Measurements from ENCODE around the gene BMPR1B. TPM values are rescaled to one million over a fixed set of nuclear protein-coding genes. Genes with fewer than 3 reads are reported as not detected.

Gene BMPR1B
- total RNA-seq, 2 experiments from 2014 or later, result not detected

DNA sequence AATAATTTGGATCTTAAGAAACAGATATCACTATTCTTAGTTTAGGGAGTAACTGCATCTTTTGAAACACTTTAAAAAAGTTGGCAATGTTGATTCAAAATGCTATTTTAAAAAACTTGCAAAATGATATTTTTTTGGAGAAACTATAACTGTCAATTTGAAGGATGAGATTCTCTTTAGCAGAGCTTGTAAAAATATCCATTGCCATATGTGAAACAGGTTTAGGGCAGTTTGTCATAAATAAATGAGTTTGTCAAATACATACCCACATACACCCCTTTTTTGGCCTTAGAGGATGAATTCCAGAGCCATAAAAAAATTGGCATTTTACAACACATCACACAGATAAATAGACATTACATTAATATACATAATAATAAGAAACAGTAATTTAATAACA lies 174.6 kb downstream of the BMPR1B start:
- no peaks in the 10 kb centered on the region for H3K4me1 Mint-ChIP-seq
- no peak overlapping the region for H3K4me3 Mint-ChIP-seq
- H3K36me3 Mint-ChIP-seq, result no peaks in the 10 kb centered on the region
- DNase-seq, result no peak
- H3K9me3 Mint-ChIP-seq, result no peaks in the 10 kb centered on the region
- H3K27me3 Mint-ChIP-seq, result peaks cover 5% of the 10 kb centered on the region
- no peak overlapping the region for H3K27ac Mint-ChIP-seq

DNA sequence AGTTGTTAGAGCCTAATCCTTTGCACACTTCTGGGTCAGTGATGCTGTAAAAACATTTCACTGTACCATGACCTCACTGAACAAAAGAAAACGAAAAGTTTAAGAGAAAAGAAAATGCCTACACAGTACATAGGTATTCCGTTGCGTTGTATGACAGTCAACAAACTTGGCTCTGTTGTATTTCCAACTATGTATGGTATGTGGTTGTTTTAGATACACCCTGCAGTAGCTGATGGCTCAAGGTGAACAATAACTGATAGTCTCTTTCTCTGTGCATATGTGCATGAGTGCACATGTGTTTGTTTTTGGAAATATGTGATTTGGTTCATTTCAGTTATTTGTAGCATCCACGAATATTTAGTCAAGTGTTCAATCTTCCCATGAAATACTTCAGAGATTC lies 176.0 kb downstream of the BMPR1B start:
- no peaks in the 10 kb centered on the region for H3K4me1 Mint-ChIP-seq
- no peaks in the 10 kb centered on the region for H3K9me3 Mint-ChIP-seq
- H3K4me3 Mint-ChIP-seq, result no peak overlapping the region
- no peak overlapping the region for H3K27ac Mint-ChIP-seq
- no peaks in the 10 kb centered on the region for H3K36me3 Mint-ChIP-seq
- H3K27me3 Mint-ChIP-seq, result peaks cover 5% of the 10 kb centered on the region
- DNase-seq, result no peak

DNA sequence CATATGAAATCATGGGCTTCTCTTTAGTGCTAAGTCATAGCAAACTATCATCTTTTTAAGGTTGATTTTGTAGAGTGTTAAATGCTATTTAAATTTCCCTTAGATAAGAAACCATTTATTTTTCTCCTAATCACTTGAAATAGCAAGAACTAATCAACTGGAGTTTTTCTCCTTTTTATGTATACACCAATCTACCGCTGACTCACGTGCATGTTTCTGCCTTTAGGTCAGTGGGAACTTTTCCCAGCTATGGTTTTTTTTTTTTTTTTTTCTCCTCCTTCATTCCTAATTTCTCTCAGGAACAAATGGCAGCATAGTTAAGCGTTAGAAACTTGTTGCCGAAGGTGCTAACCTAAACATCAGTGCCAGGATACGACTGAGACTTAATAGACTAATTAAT lies 176.4 kb downstream of the BMPR1B start:
- H3K27me3 Mint-ChIP-seq, result peaks cover 5% of the 10 kb centered on the region
- H3K36me3 Mint-ChIP-seq, result no peaks in the 10 kb centered on the region

DNA sequence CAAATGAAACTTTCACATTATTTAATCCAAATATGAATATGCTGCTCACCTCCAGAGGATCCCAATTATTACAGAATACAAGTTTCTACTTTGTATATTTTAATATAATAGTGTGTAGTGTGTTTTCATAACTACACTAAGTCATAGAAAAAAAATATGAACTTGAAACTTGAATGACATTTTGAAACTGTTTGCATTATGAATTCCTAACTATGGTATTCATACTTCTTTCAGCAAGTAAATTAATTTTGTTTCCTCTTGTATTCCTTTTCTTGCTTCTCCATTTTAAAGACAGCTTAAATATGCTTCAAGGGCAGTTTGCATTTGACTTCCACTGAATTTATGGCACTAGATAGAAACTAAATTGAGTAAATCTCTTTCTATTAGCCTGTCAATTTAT lies 177.1 kb downstream of the BMPR1B start:
- H3K4me3 Mint-ChIP-seq, result no peak overlapping the region
- H3K4me1 Mint-ChIP-seq, result no peaks in the 10 kb centered on the region
- DNase-seq, result no peak
- no peaks in the 10 kb centered on the region for H3K36me3 Mint-ChIP-seq
- H3K27me3 Mint-ChIP-seq, result peaks cover 5% of the 10 kb centered on the region
- no peaks in the 10 kb centered on the region for H3K9me3 Mint-ChIP-seq
- no peak overlapping the region for H3K27ac Mint-ChIP-seq

More for the DNA sequence above, 176.4 kb downstream of the BMPR1B start:
- no peaks in the 10 kb centered on the region for H3K9me3 Mint-ChIP-seq
- DNase-seq, result no peak
- H3K27ac Mint-ChIP-seq, result no peak overlapping the region
- no peaks in the 10 kb centered on the region for H3K4me1 Mint-ChIP-seq
- no peak overlapping the region for H3K4me3 Mint-ChIP-seq

DNA sequence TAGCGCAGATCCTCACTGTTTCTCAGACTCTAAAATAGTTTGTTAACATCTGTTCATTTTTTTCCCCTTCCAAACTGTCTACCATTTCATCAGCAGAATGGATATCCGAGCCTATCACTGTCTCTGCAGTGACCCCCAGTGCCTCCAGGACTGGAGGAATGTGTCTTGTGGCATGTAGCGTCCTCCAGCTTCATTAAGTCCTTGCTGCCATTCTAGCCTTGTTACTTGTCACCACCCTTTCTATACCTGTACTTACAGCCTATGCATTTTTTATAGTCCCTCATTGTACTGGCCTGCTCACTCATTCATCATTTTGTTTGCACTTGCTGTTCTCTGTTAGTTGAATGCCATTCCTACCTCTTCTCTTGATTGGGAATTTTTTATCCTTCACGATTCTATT lies 179.1 kb downstream of the BMPR1B start:
- Mint-ChIP-seq H3K4me1 (no peaks in the 10 kb centered on the region), H3K36me3 (no peaks in the 10 kb centered on the region), H3K27ac (no peak overlapping the region), H3K27me3 (peaks cover 5% of the 10 kb centered on the region), H3K9me3 (no peaks in the 10 kb centered on the region), H3K4me3 (no peak overlapping the region)
- no peak for DNase-seq

DNA sequence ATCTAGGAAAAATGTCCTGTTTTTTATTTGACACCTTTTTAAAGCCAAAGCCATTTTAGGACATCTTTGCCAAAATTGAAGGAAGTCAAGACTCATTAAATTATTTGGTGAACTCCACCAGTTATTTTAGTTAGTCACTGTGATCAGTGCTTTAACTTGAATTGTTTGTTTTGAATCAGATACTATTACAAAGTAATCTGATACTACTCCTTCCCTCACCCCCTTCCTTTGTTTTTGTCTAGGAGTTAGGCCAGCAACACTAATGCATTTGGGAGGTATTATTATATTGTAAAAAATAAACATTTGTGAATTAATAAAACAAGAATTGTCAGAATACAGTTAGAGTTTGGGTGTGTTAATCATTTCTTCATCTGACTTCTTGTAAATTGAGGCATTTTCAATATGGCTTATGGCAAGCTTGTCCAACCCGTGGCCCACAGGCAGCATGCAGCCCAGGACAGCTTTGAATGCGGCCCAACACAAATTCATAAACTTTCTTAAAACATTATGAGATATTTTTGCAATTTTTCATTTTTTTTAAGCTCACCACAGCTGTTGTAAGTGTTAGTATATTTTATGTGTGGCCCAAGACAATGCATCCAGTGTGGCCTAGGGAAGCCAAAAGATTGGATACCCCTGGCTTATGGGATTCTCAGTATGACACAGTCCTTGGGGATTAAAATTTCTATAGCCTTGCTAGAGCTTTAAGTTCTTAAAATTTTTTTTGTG lies 182.2 kb downstream of the BMPR1B start:
- peaks cover 5% of the 10 kb centered on the region for H3K27me3 Mint-ChIP-seq
- no peaks in the 10 kb centered on the region for H3K9me3 Mint-ChIP-seq
- H3K36me3 Mint-ChIP-seq, result no peaks in the 10 kb centered on the region
- no peak overlapping the region for H3K4me3 Mint-ChIP-seq
- no peak overlapping the region for H3K27ac Mint-ChIP-seq
- DNase-seq, result no peak
- no peaks in the 10 kb centered on the region for H3K4me1 Mint-ChIP-seq

DNA sequence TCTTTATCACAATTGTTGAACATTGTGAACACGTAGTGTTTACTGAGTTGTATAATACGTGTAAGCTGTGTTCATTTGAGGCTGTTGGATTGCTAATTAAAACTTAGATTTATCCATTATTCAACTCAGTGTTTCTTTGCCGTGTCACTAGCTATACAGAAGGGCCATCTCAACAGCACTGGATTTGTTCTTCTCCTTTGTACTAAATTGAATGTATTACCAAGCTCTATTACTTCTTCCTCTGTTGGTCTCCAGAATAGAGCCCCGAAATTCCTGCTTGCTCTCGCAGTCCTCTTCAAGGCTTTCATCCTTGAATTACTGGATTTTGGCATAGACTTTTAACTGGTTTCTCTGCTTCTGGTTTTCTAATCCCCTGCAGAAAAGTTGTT lies 182.8 kb downstream of the BMPR1B start:
- Mint-ChIP-seq H3K36me3 (no peaks in the 10 kb centered on the region), H3K4me3 (no peak overlapping the region), H3K9me3 (no peaks in the 10 kb centered on the region), H3K4me1 (no peaks in the 10 kb centered on the region), H3K27me3 (peaks cover 5% of the 10 kb centered on the region), H3K27ac (no peak overlapping the region)
- no peak for DNase-seq

DNA sequence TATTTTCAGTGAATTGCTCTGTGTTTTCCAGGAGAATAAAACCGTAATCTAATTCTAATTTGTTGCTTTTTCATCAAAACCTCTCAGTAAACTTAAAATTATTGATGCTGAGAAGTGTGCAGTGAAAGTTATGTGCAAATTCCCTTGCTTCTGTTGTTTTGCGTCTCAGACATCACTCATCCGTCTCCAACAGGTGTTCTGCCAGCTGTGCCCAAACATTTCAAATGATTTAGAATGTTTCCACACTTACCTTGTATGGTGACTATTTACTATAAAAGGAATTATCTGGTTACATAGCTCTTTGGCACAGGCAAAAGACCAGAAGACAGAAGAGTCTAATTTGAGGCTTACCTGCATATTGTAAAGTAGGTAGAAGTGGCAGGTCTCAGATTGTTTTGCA lies 184.0 kb downstream of the BMPR1B start:
- no peak for DNase-seq
- Mint-ChIP-seq H3K36me3 (no peaks in the 10 kb centered on the region), H3K4me3 (no peak overlapping the region), H3K27me3 (peaks cover 5% of the 10 kb centered on the region), H3K27ac (no peak overlapping the region), H3K4me1 (no peaks in the 10 kb centered on the region), H3K9me3 (no peaks in the 10 kb centered on the region)

DNA sequence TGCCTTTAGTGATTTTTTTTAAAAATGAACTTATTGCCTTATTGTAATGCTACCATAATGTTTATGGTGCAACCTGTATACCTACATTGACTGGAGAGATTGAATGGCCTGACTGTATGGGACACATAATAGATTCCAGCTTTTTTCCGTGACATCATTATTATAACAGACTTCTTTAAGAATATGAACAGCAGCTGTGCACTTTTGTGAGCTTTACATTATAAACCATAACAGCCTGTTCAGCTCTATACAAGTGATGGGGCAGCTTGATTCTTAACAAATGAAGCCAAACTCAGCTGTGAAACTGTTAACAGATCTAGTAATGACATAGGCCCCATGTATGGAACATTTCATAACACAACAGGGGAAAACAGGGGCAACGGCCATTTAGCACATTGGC lies 187.0 kb downstream of the BMPR1B start:
- Mint-ChIP-seq H3K27ac (no peak overlapping the region), H3K27me3 (no peaks in the 10 kb centered on the region), H3K4me1 (no peaks in the 10 kb centered on the region), H3K36me3 (no peaks in the 10 kb centered on the region), H3K9me3 (no peaks in the 10 kb centered on the region), H3K4me3 (no peak overlapping the region)
- no peak for DNase-seq

DNA sequence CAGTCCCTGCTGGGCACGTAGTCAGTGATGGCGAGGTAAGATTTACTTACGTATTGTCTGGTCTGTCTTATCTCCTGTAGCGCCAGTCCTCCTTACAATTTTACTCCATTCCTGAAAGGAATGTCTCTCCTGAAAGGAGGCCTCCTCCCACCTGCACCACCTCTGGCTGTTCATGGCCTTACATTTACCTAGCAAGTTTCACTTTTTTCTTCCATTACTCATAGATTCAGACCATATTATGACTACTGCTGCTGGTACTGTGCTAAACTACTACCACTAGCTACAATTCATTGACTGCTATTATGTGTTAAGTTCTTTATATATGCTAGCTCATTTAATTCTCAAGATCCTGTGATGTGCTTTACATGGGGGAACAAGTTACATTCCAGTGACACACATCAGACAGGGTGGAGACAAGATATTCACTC lies 189.9 kb downstream of the BMPR1B start:
- Mint-ChIP-seq H3K4me3 (no peak overlapping the region), H3K36me3 (no peaks in the 10 kb centered on the region), H3K9me3 (peaks cover 3% of the 10 kb centered on the region), H3K4me1 (no peaks in the 10 kb centered on the region), H3K27ac (no peak overlapping the region), H3K27me3 (no peaks in the 10 kb centered on the region)
- no peak for DNase-seq

DNA sequence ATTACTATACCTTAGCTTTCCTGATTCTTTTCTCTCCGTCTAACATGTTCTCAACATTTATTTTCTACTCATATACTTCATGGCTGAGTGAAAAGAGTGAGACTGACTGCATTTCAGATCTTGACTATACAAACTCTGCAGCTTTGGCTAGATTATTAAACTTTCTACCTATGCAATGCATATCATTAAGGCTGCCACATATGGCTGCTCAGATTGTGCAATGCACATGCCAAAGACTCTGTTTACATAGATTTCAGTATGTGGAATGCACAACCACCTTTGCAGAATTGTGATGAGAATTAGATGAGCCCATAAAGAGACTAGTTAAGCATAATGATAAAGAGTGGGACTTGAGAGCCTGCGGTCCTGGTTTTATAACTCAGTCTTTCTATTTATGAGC lies 196.5 kb downstream of the BMPR1B start:
- H3K36me3 Mint-ChIP-seq, result no peaks in the 10 kb centered on the region
- DNase-seq, result no peak
- peaks cover 4% of the 10 kb centered on the region for H3K27me3 Mint-ChIP-seq
- H3K4me3 Mint-ChIP-seq, result no peak overlapping the region
- peaks cover 3% of the 10 kb centered on the region for H3K9me3 Mint-ChIP-seq
- H3K4me1 Mint-ChIP-seq, result no peaks in the 10 kb centered on the region
- H3K27ac Mint-ChIP-seq, result no peak overlapping the region

DNA sequence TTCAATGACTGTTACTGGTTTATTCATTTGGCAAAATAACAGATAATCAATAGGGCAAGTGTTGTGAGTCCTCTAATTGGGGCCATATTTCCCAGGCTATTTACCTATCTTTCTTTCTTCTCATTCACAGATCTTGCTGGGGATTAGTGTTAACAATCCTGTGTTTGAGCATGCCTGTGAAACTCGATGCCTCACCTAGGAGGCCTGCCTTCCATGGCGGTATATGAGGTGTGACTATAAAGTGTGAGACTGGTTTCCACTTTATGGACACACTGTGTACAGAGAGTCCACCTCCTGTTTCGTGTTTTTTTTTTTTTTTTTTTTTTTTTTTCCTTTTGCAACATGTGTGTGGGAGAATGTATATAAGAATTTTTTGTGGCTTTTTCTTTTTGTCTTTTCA lies 199.3 kb downstream of the BMPR1B start:
- no peak overlapping the region for H3K27ac Mint-ChIP-seq
- DNase-seq, result no peak
- no peaks in the 10 kb centered on the region for H3K9me3 Mint-ChIP-seq
- no peaks in the 10 kb centered on the region for H3K4me1 Mint-ChIP-seq
- H3K27me3 Mint-ChIP-seq, result peaks cover 4% of the 10 kb centered on the region
- no peak overlapping the region for H3K4me3 Mint-ChIP-seq
- H3K36me3 Mint-ChIP-seq, result no peaks in the 10 kb centered on the region

DNA sequence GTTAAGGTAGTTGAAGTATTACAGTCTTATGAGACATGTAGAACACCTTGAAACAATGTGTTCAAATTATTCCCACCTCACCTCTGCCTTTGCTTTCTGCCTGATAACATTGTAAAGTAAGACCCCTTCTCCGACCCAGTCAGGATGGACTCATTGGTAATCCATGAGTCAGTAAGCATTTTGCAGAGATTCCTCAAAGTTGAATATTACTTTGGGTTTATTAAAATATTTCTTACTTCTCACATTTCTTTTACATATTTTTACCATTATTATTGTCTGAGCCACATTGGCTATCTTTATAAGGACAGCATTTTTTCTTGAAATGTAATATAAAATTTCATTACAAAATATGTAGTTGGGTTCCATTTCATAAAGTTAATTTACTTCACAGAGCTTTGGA lies 201.6 kb downstream of the BMPR1B start:
- DNase-seq, result no peak
- Mint-ChIP-seq H3K27ac (no peak overlapping the region), H3K4me3 (no peak overlapping the region), H3K36me3 (no peaks in the 10 kb centered on the region), H3K9me3 (peaks cover 1% of the 10 kb centered on the region), H3K4me1 (no peaks in the 10 kb centered on the region), H3K27me3 (no peaks in the 10 kb centered on the region)

DNA sequence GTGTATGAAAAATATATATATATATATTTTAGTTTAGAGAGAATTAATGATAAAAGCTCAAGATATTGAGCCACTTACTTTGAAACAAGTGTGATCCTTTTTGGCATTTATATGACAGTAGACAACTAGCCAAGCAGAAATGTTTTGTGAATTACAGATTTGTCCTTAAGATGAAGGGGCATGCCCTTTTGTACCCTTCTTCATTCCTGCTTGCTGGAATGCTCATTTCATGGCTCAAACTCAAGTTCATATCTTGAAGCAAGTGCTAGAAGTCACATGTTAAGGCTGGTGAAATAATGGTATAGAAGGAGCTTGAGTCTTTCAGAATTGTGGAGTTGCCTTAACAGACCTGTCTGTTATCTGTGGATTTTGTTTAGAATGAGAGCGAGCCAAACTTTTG lies 203.0 kb downstream of the BMPR1B start:
- Mint-ChIP-seq H3K9me3 (peaks cover 1% of the 10 kb centered on the region), H3K27ac (no peak overlapping the region), H3K4me3 (no peak overlapping the region), H3K27me3 (no peaks in the 10 kb centered on the region), H3K36me3 (no peaks in the 10 kb centered on the region), H3K4me1 (no peaks in the 10 kb centered on the region)
- DNase-seq, result no peak

DNA sequence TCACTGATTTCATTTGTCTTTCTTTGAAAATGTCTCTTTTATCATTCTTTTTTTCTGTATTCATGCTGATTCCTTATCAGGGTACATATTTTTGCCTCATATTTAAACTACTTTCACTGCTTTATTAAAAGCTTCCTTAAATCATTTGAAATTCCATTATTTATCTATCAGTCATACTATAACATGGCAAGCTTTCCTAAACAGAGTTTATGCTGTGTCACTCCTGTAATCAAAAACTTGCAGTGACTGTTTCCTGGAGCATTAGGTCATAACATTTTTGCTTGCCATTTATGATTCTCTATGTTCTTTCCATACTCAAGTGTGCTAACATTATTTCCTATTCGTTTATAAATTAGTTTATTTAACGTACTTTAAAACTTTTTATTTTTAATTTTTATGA lies 203.7 kb downstream of the BMPR1B start:
- Mint-ChIP-seq H3K27me3 (no peaks in the 10 kb centered on the region), H3K36me3 (no peaks in the 10 kb centered on the region), H3K4me1 (no peaks in the 10 kb centered on the region), H3K9me3 (peaks cover 1% of the 10 kb centered on the region), H3K27ac (no peak overlapping the region), H3K4me3 (no peak overlapping the region)
- no peak for DNase-seq

DNA sequence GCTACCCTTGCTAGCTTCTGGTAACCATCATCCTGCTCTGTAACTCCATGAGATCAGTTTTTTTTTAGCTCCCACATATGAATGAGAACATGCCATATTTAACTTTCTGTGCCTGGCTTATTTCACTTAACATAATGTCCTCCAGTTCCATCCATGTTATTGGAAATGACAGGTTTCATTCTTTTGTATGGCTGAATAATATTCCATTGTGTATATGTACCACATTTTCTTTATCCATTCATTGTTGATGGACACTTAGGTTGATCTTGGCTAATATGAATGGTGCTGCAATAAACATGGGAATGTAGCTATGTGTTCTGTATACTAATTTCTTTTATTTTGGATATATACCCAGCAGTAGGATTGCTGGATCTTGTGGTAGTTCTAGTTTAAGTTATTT lies 204.7 kb downstream of the BMPR1B start:
- no peak overlapping the region for H3K27ac Mint-ChIP-seq
- H3K4me1 Mint-ChIP-seq, result no peaks in the 10 kb centered on the region
- peaks cover 1% of the 10 kb centered on the region for H3K9me3 Mint-ChIP-seq
- no peak overlapping the region for H3K4me3 Mint-ChIP-seq
- no peaks in the 10 kb centered on the region for H3K36me3 Mint-ChIP-seq
- no peak for DNase-seq
- no peaks in the 10 kb centered on the region for H3K27me3 Mint-ChIP-seq
